H1 (cell line): ENCODE results near the gene SSUH2. TPM values are rescaled to one million over a fixed set of nuclear protein-coding genes. Genes with fewer than 3 reads are reported as not detected.

Experiments
- PHF8 ChIP-seq: fragments of 200-600 bp; sonication (generic); conservative IDR thresholded peaks from 2 replicates; pipeline ENCODE4 v1.7.1; 2012; ENCODE audit warnings: low read depth, mild to moderate bottlenecking, inconsistent platforms, low read length, moderate library complexity
- POLR2A ChIP-seq, 2 experiments: IDR thresholded peaks; 1 replicate in 1 of 2; 2 replicates in 1 of 2; pipeline ENCODE4 v1.6.1; 2011; ENCODE audit warnings: low read depth in 2 of 2, low read length in 2 of 2, mild to moderate bottlenecking in 2 of 2; ENCODE audit errors: control extremely low read depth in 1 of 2
- POU5F1 ChIP-seq: IDR thresholded peaks from 2 replicates; pipeline ENCODE4 v1.6.1; 2011; ENCODE audit warnings: low read depth, mild to moderate bottlenecking, low read length, moderate library complexity
- TBP ChIP-seq: IDR thresholded peaks from 2 replicates; pipeline ENCODE4 v1.6.1; 2011; ENCODE audit warnings: low read depth, low read length, improper control_type of control experiment
- polyA plus RNA-seq, 7 experiments: library from polyadenylated mRNA; depleted of rRNA in 3 of 7; stranded (reverse) in 5 of 7; unstranded in 2 of 7; fragments of >200 nt in 5 of 7; fragments of 200-250 nt in 2 of 7; gene quantifications; 1 replicate in 5 of 7; 2 replicates in 1 of 7; 4 replicates in 1 of 7; pipeline versions ENCODE4 v1.2.1 to v1.2.3, GENCODE V29; 2011 to 2013; ENCODE audit warnings: missing spikeins in 2 of 7, mixed read lengths in 2 of 7
- total RNA-seq: library from RNA; stranded (reverse); fragmentation: NEBNext Ultra II Directional; extraction: Animal tissue kit (Norgen Biotek cat#: 25700); gene quantifications from 2 replicates; pipeline ENCODE4 v1.2.1, GENCODE V29; 2021

Gene SSUH2
- total and polyA plus RNA-seq, 2 of the 8 experiments (the other 6 are each of a cell fraction or from before 2014, with no cell fraction given), result 0.62 to 0.69 TPM

DNA sequence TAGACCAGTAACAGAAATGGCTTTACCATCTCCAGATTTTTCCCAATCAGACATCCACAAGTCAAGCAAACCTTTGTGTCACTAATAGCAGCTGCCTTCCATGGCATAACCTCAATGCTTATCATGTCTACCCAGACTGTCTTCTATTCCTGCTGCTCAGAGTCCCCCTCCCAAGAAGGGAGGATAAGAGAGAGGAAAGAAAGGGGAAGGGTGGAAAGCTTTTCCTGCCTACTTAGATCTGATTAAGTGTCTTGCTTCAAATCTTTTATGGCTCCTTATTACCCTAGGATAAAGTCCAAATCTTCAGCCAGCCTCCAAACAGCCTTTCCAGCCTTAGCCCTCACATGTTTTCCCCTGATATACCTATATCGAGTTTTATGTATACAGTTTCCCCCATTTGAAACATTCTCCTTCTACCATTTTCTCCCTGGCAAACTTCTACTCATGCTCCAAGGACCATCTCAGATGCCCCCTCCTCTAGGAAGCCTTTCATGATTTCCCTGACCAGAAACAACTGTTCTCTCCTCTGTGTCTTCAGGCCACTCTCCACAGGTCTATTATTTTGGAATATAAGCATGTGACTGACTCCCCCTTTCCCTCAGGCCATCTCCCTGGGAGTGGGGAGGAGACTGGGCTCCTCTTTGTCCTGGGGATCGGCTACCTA is 7.9 kb upstream of the SSUH2 start (continued):
- TF ChIP-seq PHF8, result no peak
- TF ChIP-seq POLR2A (IDR thresholded peaks at IDR 0.05; ENCODE audit: control extremely low read depth in 1 of 2, low read depth in 2 of 2, low read length in 2 of 2), result no peak
- no peak for TF ChIP-seq POU5F1
- no peak for TF ChIP-seq TBP
